IPS-20b (cell line): ENCODE measurements around the gene METTL4.

ENCODE experiments used
- H3K27ac ChIP-seq: one replicate; pipeline ENCODE4 v1.5.1; 2013; ENCODE audit warnings: low read length
- H3K27me3 ChIP-seq: 2 replicates; pipeline ENCODE4 v1.6.1; 2013; ENCODE audit warnings: mild to moderate bottlenecking, low read length, inconsistent platforms; ENCODE audit not compliant: insufficient read depth
- H3K36me3 ChIP-seq: 2 replicates; pipeline ENCODE4 v1.6.1; 2013; ENCODE audit warnings: low read depth, mild to moderate bottlenecking, inconsistent platforms, low read length, moderate library complexity; ENCODE audit not compliant: insufficient read depth
- H3K4me1 ChIP-seq: 2 replicates; pipeline ENCODE4 v1.6.1; 2013; ENCODE audit warnings: mild to moderate bottlenecking, control low read depth, inconsistent platforms, low read length, moderate library complexity; ENCODE audit not compliant: insufficient read depth
- H3K4me3 ChIP-seq: 2 replicates; pipeline ENCODE4 v1.5.1; 2013; ENCODE audit warnings: mild to moderate bottlenecking, low read length, inconsistent platforms
- H3K9ac ChIP-seq: 2 replicates; pipeline ENCODE4 v1.6.1; 2013; ENCODE audit warnings: low read depth, mild to moderate bottlenecking, inconsistent platforms, low read length, moderate library complexity
- H3K9me3 ChIP-seq: 2 replicates; pipeline ENCODE4 v1.6.1; 2013; ENCODE audit warnings: mild to moderate bottlenecking, low read depth, low read length, inconsistent platforms; ENCODE audit not compliant: insufficient read depth

Gene METTL4

DNA sequence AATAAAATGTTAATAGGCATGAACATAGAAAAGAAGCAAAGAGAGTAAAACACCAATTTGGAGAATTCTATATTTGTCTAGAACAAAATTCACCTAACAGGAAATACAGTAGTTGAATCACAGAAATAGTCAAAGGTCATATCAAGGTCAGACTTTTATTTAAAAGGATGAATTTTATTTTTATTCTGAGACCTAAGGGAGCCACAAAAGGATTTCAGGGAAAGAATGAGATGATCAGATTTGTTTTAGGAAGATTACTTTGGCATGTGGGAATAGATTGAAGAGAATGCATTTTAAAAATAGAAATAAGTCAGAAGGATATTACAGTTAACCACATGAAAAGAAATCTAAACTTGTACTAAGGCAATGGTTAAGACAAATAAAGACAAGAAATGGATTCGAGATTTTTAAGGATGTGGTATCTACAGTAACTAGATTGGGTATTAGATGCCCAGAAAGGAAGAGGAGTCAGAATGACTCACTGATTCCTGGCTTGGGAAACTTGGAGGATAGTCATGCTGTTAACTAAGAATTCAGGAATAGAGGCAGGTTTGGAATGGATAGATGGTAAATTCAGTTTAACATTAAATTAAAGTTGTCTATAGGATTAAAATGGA, 56.0 kb downstream of the METTL4 start:
- Histone ChIP-seq H3K4me1 (no peaks in the 10 kb centered on the region), H3K36me3 (no peaks in the 10 kb centered on the region), H3K27ac (no peak overlapping the region), H3K9ac (no peak overlapping the region), H3K4me3 (no peak overlapping the region), H3K9me3 (no peaks in the 10 kb centered on the region), H3K27me3 (no peaks in the 10 kb centered on the region)

DNA sequence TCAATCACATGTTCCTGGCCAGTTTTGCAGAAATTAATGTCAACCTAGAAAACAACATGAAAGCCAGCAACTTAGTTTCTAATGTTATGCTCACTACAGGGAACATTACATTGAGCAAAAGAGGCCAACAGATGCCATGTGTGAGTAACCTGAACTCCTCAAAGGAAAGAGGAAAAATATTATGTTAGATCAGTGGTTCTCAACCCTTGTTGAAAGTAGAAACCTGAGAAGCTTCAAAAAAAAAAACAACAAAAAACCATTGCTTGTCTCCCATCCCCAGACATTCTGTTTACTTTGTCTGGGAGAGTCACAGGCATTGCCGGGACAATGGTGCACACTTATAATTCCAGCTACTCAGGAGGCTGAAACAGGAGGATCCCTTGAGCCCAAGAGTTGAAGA, 57.7 kb downstream of the METTL4 start:
- Histone ChIP-seq H3K4me3 (no peak overlapping the region), H3K27me3 (no peaks in the 10 kb centered on the region), H3K27ac (no peak overlapping the region)

DNA sequence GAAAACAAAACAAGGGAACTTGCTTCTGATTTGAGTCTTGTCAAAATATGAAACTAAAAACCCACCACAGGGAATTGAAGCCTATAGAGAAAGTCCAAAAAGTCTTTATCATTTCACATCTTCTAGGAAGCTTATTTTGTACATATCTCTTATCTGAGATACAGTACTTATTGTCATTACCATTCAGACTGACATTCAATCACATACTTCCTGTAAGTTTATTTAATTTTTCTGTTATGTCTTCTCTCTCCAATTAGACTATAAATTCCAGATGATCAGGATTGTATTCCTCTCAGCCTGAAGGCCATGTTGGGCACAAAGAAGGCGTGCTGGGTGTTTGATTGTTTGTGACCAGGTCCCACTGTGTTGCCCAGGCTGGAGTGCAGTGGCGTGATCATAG, 59.2 kb downstream of the METTL4 start:
- Histone ChIP-seq H3K27ac (no peak overlapping the region), H3K4me3 (no peak overlapping the region), H3K9ac (no peak overlapping the region), H3K36me3 (no peaks in the 10 kb centered on the region), H3K9me3 (no peaks in the 10 kb centered on the region), H3K27me3 (no peaks in the 10 kb centered on the region), H3K4me1 (no peaks in the 10 kb centered on the region)

More for the DNA sequence above, 57.7 kb downstream of the METTL4 start:
- Histone ChIP-seq H3K36me3 (no peaks in the 10 kb centered on the region), H3K9ac (no peak overlapping the region), H3K9me3 (no peaks in the 10 kb centered on the region), H3K4me1 (no peaks in the 10 kb centered on the region)

DNA sequence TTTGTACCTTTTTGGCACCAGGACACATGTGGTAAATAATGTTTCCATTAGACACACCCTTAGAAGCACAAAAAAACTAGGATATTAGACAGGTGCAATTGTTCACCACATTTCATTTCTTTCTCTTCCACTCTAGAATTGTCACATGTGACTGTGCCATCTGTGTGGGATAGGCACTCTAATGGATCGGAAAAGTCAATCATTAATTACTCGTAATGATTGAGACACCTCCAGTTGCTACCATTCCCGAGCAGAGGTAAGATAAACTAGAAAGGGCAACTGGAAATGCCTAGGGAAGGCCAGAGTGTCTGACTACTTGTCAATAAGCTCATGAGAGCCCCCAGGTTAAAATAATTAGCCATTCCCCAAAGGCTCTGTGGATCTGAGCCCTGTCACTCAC, 59.9 kb downstream of the METTL4 start:
- Histone ChIP-seq H3K27ac (no peak overlapping the region), H3K4me3 (no peak overlapping the region), H3K9ac (no peak overlapping the region)

DNA sequence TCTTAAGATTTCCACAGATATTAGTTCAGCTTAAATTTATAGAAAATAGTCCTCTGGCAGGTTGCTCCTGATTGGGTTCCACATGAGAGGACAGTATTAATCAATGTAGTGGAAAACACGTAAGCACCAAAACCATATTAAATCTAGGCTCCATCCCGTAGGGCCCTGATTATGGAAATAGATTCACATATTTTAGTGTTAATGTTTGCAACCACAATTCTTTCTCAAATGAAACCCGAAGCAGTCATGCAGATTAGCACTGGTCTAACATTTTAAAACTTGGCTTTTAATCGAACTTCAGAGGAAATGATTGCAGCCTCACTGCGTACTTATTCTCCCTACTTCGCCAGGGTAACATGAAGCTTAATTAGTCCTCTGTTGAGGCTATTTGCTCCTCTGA, 60.9 kb downstream of the METTL4 start:
- Histone ChIP-seq H3K36me3 (no peaks in the 10 kb centered on the region), H3K4me1 (no peaks in the 10 kb centered on the region), H3K27me3 (no peaks in the 10 kb centered on the region), H3K27ac (no peak overlapping the region), H3K4me3 (no peak overlapping the region), H3K9ac (no peak overlapping the region), H3K9me3 (no peaks in the 10 kb centered on the region)

More for the DNA sequence above, 59.9 kb downstream of the METTL4 start:
- Histone ChIP-seq H3K36me3 (no peaks in the 10 kb centered on the region), H3K27me3 (no peaks in the 10 kb centered on the region), H3K4me1 (no peaks in the 10 kb centered on the region), H3K9me3 (no peaks in the 10 kb centered on the region)

DNA sequence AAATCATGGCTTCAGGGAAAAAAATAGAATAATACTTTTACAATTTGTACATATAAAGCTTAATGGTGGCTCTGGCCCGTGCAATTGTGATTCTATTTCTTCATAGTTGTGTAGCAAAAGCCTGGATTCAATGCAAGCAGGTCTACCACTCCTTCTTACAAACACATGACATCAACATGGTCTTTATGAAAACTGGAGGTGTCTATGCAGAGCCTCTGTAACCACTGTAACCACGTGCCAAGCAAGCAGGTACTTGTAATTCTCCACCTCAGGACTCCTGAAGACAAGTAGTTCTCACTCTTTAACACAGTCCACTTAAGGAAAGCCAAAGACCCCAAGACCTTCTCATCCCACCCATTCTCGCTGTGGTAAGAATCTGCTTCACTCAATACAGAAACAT, 62.6 kb downstream of the METTL4 start:
- Histone ChIP-seq H3K27ac (no peak overlapping the region), H3K27me3 (no peaks in the 10 kb centered on the region), H3K4me3 (no peak overlapping the region), H3K9ac (no peak overlapping the region), H3K4me1 (no peaks in the 10 kb centered on the region), H3K36me3 (no peaks in the 10 kb centered on the region), H3K9me3 (no peaks in the 10 kb centered on the region)

DNA sequence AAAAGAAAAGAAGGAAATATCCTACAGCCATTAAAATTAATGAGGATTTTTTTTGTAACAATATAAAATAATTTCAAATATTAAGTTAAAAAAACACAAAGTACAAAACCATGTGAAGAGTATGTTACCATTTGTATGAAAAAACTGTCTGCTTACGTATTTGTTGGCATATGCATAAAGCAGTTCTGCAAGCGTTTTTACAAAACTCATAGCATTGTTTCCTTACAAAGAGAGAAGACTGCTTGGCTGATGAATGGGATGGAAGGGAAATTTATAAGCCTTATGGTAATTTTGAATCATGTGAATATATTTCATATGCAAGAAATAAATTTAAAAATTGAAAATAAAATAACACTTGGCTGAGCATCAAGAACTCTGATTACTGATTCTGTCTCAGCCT, 63.1 kb downstream of the METTL4 start:
- Histone ChIP-seq H3K36me3 (no peaks in the 10 kb centered on the region), H3K4me1 (no peaks in the 10 kb centered on the region), H3K27me3 (no peaks in the 10 kb centered on the region), H3K27ac (no peak overlapping the region), H3K9me3 (no peaks in the 10 kb centered on the region), H3K4me3 (no peak overlapping the region), H3K9ac (no peak overlapping the region)

DNA sequence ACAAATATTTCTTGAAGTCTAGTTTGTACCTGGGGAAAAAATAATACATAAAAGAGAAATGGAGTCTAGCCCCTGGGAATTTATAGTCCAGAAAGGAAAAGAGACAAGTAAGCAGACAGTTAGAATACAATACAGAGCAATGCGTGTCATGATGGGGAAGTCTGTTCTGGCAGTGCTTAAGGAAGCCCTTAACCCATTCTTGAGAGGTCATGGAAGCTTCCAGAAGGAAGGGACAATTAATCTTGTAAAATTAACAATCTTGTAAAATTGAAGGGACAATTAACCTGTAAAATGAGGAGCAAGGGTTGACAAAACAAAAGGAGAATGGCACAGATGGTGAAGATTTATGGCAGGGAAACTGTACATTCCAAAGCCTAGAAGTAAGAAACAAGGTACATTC, 66.7 kb downstream of the METTL4 start:
- H3K27me3 ChIP-seq: no peaks in the 10 kb centered on the region
- H3K4me3 ChIP-seq: no peak overlapping the region
- H3K27ac ChIP-seq: no peak overlapping the region
- no peaks in the 10 kb centered on the region for H3K36me3 ChIP-seq
- H3K9ac ChIP-seq: no peak overlapping the region
- H3K9me3 ChIP-seq: no peaks in the 10 kb centered on the region
- no peaks in the 10 kb centered on the region for H3K4me1 ChIP-seq

DNA sequence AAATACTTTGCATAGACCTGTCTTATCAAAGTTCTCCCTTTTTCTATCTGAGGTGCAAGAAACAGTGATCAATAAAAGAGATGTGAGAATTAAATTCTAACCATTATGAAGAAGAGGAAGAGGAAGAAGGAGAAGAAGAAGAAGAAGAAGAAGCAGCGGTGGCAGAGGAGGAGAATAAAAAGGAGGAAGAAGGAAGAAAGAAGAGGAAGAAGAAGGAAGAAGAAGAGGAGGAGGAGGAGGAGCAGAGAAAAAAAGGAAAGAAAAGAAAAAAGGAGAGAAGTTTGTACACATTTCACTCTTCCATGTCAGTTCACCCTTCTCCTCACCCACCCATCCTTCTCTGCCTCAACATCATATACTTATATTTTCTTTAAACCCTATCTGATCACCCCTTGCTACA, 68.4 kb downstream of the METTL4 start:
- no peak overlapping the region for H3K9ac ChIP-seq
- H3K36me3 ChIP-seq: no peaks in the 10 kb centered on the region
- no peak overlapping the region for H3K4me3 ChIP-seq
- H3K4me1 ChIP-seq: no peaks in the 10 kb centered on the region
- no peak overlapping the region for H3K27ac ChIP-seq
- H3K9me3 ChIP-seq: no peaks in the 10 kb centered on the region
- no peaks in the 10 kb centered on the region for H3K27me3 ChIP-seq

DNA sequence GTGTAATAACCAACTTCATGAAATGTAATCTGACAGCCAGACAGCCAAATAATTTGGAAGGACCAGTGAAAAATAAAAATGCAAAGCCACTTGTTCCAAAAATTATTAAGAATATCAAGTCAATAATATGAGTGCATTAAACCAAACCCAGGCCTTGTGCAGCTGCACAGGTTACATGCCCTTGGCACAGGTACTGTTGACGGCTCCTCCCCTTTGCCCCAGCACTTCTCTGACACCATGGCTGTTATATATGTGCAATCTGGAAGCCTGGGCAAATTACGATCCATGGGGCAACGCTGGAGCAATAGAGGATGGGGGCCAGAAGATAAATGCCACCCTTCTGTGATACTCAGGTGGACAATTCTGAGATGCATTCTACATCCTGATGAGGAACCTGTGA, 68.9 kb downstream of the METTL4 start:
- H3K27ac ChIP-seq: no peak overlapping the region
- H3K9me3 ChIP-seq: no peaks in the 10 kb centered on the region
- H3K27me3 ChIP-seq: no peaks in the 10 kb centered on the region
- H3K4me1 ChIP-seq: no peaks in the 10 kb centered on the region
- H3K36me3 ChIP-seq: no peaks in the 10 kb centered on the region
- no peak overlapping the region for H3K9ac ChIP-seq
- no peak overlapping the region for H3K4me3 ChIP-seq

DNA sequence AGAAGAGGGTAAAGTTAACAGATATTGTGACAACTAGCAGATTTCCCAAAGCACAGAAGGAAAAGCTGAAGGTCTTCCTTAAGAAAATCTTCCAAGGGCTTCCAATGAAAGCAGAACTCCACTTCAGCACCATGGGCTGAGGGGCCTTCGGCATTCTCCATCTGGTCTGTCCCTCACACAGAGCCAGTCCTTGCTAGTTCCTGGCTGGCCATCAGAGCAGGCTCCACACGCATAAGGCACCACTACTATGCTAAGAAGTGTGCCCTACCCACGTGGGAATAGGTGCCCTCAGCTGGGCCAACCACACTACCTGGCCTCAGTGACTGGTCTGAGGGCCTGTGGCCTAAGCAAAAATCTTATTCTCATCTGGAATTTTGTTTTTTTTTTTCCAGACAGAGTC, 73.5 kb downstream of the METTL4 start:
- H3K4me3 ChIP-seq: no peak overlapping the region
- H3K9me3 ChIP-seq: no peaks in the 10 kb centered on the region
- no peak overlapping the region for H3K9ac ChIP-seq
- H3K27me3 ChIP-seq: no peaks in the 10 kb centered on the region
- no peak overlapping the region for H3K27ac ChIP-seq
- H3K4me1 ChIP-seq: no peaks in the 10 kb centered on the region
- no peaks in the 10 kb centered on the region for H3K36me3 ChIP-seq

DNA sequence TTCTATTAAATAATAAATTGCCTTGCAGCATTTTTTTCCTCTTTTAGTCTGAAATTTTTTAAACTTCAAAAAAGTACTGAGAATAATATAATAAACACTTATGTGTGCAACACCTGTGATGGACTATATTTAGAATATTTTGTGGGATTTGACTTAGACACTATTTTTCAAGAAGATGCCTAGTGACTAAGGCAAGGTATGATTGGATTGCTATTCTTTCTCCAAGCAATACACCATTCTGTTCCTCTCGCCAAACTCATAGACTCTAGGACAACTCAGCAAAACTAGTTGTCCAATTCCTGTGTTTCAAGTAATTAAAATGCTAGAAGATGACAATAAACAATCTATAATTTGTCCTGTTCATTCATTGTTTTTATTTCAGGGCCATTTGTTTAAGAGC, 75.9 kb downstream of the METTL4 start:
- Histone ChIP-seq H3K4me1 (no peaks in the 10 kb centered on the region), H3K27ac (no peak overlapping the region), H3K9me3 (no peaks in the 10 kb centered on the region), H3K4me3 (no peak overlapping the region), H3K36me3 (no peaks in the 10 kb centered on the region), H3K9ac (no peak overlapping the region), H3K27me3 (no peaks in the 10 kb centered on the region)

DNA sequence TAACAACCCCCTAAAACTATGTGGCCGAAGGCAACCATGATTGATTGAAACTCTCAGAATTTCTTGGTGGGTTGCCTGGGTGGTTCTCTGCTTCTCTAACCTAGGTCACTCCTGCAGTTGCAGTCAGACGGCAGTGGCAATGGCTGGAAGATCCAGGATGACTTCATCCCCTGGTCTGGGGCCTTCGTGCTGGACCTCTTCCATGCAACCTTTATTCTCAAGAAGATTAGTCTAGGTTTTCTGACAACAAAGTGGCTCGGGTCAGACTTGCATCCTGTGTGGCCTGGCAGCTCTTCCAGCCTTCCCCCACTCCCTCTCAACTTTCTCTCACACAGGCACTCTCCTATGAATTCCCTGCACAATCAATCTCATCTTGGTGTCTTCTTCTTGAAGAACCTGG, 76.4 kb downstream of the METTL4 start:
- Histone ChIP-seq H3K4me3 (no peak overlapping the region), H3K9ac (no peak overlapping the region), H3K27ac (no peak overlapping the region), H3K36me3 (no peaks in the 10 kb centered on the region), H3K27me3 (no peaks in the 10 kb centered on the region), H3K4me1 (no peaks in the 10 kb centered on the region), H3K9me3 (no peaks in the 10 kb centered on the region)
